HEK293T (cell line): ENCODE results near the gene GDF10.

Experiments used
- CTCF ChIA-PET: fragments of 350-600 bp; formaldehyde crosslinking; extraction: SDS; loops from one replicate; lab custom pipeline; 2021; ENCODE audit warnings: antibody characterized with exemption, inconsistent platforms; lab: Yijun Ruan, JAX
- POLR2A ChIA-PET: fragments of 350-600 bp; formaldehyde crosslinking; extraction: SDS; loops from one replicate; lab custom pipeline; 2020; ENCODE audit warnings: antibody characterized with exemption, inconsistent platforms; lab: Yijun Ruan, JAX
- DNase-seq: peaks from one replicate; pipeline ENCODE4 v3.0.0; 2012; ENCODE audit warnings: mixed read lengths; ENCODE audit errors: extremely low spot score
- ARNT ChIP-seq: fragments of 450-650 bp; IDR thresholded peaks from 2 replicates; pipeline ENCODE4 v1.6.1; 2017; ENCODE audit warnings: mild to moderate bottlenecking
- BHLHE40 ChIP-seq: fragments of 450-650 bp; IDR thresholded peaks from 2 replicates; pipeline ENCODE4 v1.6.1; 2016; ENCODE audit warnings: mild to moderate bottlenecking, moderate library complexity, borderline replicate concordance
- CTBP1 ChIP-seq: fragments of 450-650 bp; IDR thresholded peaks from 2 replicates; pipeline ENCODE4 v1.6.1; 2016; ENCODE audit warnings: borderline replicate concordance
- ELF4 ChIP-seq: fragments of 450-650 bp; IDR thresholded peaks from 2 replicates; pipeline ENCODE4 v1.6.1; 2017; ENCODE audit warnings: antibody characterized with exemption
- FOXA1 ChIP-seq: fragments of 450-650 bp; IDR thresholded peaks from 2 replicates; pipeline ENCODE4 v1.6.1; 2016; ENCODE audit warnings: mild to moderate bottlenecking
- FOXK2 ChIP-seq: fragments of 450-650 bp; IDR thresholded peaks from 2 replicates; pipeline ENCODE4 v1.6.1; 2016; ENCODE audit warnings: mild to moderate bottlenecking
- FOXM1 ChIP-seq: fragments of 450-650 bp; IDR thresholded peaks from 2 replicates; pipeline ENCODE4 v1.6.1; 2017; ENCODE audit warnings: mild to moderate bottlenecking, borderline replicate concordance
- HDGF ChIP-seq: fragments of 450-650 bp; IDR thresholded peaks from 2 replicates; pipeline ENCODE4 v1.6.1; 2017; ENCODE audit warnings: antibody characterized with exemption, borderline replicate concordance
- L3MBTL2 ChIP-seq: fragments of 450-650 bp; conservative IDR thresholded peaks from 2 replicates; pipeline ENCODE4 v1.6.1; 2016; ENCODE audit warnings: mild to moderate bottlenecking
- LEF1 ChIP-seq: fragments of 450-650 bp; IDR thresholded peaks from 2 replicates; pipeline ENCODE4 v1.6.1; 2017; ENCODE audit warnings: mild to moderate bottlenecking, borderline replicate concordance
- NFRKB ChIP-seq: fragments of 450-650 bp; IDR thresholded peaks from 2 replicates; pipeline ENCODE4 v1.6.1; 2016; ENCODE audit warnings: mild to moderate bottlenecking, moderate library complexity
- SP1 ChIP-seq: fragments of 450-650 bp; IDR thresholded peaks from 2 replicates; pipeline ENCODE4 v1.6.1; 2017
- SUZ12 ChIP-seq: fragments of 450-650 bp; IDR thresholded peaks from 2 replicates; pipeline ENCODE4 v1.6.1; 2016; ENCODE audit warnings: mild to moderate bottlenecking
- TARDBP ChIP-seq: fragments of 450-650 bp; IDR thresholded peaks from 2 replicates; pipeline ENCODE4 v1.6.1; 2016
- ZNF384 ChIP-seq: fragments of 450-650 bp; IDR thresholded peaks from 2 replicates; pipeline ENCODE4 v1.6.1; 2016
- TF ChIP-seq, protein P1 (sequence below): fragments of 450-650 bp; IDR thresholded peaks from 2 replicates; pipeline ENCODE4 v1.6.1; 2016

GDF10 gene

DNA sequence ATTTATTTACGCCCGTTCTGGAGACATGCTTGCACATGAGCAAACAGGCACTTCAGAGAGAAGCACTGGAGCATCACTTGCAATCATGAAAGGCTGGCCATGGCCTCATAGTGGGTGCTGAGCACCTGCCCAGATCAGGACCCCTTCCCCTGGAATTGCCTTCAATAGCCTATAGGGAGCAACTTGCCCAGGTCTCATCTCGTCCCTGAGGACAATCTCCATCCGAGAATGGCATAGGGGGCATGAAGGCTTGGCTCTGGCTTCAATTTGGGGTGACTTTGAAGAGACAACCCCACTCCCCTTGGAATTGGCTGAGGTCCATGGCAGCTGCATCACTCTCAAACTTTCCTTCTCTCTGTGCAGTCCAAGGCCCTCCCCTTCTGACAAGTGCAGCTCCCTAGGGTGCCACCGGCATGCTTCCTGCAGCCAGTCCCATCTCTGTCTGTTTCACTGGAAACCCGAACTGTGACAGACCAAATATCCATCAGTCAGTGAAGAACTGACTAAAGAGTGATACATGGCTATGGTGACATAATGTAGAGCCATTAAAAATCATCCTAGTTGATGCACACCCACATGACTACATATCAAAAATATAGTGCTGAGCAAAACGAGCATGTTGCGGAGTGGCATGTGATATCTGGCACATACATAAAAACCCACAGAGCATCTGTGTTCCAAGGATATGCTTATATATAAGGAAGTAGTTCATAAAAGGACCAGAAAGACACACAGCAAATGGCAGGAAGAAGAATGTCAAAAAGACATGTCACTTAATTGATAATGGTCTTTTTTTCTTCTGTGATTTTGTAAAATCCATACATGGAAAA is 34.7 kb downstream of the GDF10 start:
- no peak for DNase-seq
- ChIA-PET POLR2A (no interaction called here), CTCF (no interaction called here)
- TF ChIP-seq, protein P1, sequence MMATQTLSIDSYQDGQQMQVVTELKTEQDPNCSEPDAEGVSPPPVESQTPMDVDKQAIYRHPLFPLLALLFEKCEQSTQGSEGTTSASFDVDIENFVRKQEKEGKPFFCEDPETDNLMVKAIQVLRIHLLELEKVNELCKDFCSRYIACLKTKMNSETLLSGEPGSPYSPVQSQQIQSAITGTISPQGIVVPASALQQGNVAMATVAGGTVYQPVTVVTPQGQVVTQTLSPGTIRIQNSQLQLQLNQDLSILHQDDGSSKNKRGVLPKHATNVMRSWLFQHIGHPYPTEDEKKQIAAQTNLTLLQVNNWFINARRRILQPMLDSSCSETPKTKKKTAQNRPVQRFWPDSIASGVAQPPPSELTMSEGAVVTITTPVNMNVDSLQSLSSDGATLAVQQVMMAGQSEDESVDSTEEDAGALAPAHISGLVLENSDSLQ, result no peak
- TF ChIP-seq FOXK2, result no peak
- no peak for TF ChIP-seq NFRKB
- no peak for TF ChIP-seq CTBP1
- no peak for TF ChIP-seq ELF4
- TF ChIP-seq FOXM1, result no peak
- TF ChIP-seq TARDBP, result no peak
- no peak for TF ChIP-seq FOXA1
- TF ChIP-seq HDGF, result no peak
- TF ChIP-seq SP1, result no peak
- no peak for TF ChIP-seq L3MBTL2
- no peak for TF ChIP-seq BHLHE40
- TF ChIP-seq ZNF384, result no peak

DNA sequence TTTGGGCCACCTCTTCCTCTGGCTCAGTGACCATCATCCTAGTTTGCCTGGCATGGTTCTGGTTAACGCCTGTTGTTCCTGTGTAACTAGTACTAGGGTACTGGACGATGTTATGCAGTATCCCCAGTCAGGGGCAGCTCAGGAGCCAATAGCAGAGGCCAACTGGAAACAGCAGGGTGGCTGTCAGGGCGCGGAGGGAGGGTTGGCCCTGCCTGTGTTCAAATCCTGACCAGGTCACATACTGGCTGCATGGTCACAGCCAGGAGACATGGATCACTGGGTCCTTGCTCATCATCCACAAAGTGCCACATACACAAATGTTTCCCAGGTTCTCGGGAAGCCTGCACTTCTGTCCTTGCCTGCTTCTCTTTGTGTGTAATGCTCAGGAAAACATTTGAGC is 35.9 kb downstream of the GDF10 start:
- CTCF ChIA-PET, result no interaction called here

DNA sequence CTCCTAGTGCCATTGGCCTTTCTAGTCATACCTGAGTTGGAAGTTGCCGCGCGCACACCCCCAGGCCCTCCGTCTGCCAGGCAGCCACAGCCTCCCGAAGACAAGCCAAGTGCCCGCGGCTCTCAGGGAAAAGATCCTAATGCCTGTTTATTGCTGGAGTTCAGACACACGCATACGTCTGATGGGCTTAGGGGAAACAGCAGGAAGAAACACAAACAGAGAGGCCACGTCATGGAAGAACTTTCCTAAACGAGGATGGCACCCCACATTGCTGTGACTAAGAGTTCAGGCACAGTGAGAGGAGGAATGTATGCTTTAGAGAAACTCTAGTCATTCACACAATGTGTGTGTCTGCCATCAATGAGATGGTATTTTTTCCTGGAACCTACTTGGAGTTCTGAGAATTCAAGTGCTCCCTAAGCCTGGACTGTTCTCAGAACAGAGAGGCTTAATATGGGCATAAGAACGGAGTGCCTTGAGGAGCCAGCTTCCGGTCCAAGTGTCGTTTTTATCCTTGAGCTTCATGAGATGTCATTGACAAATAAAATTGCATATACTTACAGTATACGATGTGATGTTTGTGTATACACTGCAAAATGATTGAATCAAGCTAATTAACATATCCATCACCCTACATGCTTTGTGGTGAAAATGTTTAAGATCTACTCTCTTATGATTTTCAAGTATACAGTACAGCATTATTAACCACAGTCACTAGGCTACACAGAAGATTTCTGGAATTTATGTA is 36.6 kb downstream of the GDF10 start:
- ChIA-PET CTCF (no interaction called here), POLR2A (no interaction called here)
- DNase-seq, result no peak
- TF ChIP-seq, protein P1, result no peak
- TF ChIP-seq CTBP1, result no peak

More for the DNA sequence above, 35.9 kb downstream of the GDF10 start:
- POLR2A ChIA-PET, result no interaction called here
- TF ChIP-seq FOXK2 (no peak), ZNF384 (no peak), CTBP1 (no peak), LEF1 (no peak), FOXA1 (no peak), TARDBP (no peak), ELF4 (no peak), NFRKB (no peak), ARNT (no peak), HDGF (no peak), L3MBTL2 (no peak), FOXM1 (no peak), SUZ12 (no peak), SP1 (no peak), BHLHE40 (no peak)
- TF ChIP-seq, protein P1, result no peak
- no peak for DNase-seq

DNA sequence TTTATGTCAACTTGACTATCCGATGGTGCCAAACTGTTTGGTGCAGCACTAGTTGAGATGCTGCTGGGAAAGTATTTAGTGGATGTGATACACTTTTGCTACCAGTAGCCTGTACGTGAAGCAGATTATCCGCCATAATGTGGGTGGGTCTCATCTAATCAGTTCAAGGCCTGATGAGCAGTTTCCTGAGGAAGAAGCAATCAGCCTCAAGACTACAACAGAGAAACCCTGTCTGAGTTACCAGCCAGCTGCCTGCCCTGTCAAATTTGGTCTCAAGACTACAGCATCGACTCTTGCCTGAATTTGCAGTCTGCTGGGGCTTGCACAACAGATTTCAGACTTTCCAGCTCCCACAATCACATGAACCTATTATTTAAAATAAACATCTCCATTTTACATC is 37.3 kb downstream of the GDF10 start:
- POLR2A ChIA-PET, result no interaction called here
- no peak for TF ChIP-seq LEF1

DNA sequence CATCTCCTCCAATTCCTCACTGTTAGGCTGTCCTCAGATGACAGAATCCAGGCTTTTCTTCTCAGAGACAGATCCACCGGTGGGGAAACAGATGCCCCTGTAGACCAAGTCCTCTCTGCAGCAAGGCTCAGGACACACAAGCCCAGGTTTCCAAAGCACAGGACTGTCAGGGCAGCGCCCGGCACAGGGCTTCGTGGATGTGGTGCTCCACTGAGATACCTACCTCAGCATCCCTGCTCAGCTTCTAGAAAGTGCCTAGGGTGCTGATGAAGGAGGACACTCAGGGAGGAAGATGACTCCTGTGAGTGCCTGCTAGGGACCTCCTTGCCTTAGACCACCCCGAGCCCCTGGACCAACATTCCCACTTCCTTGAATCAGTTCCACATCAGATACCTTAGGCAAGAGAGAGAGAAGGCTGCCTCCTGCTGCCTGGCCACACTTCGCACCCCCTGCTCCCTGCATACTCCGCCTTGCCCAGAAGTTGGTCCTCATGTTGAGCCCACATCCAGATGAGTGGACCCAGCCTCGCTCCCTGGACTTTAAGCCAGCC is 39.3 kb downstream of the GDF10 start:
- ChIA-PET CTCF (interaction anchor here (0.7 to 1.3 kb wide), 2 partner anchors 11 to 67 kb away, joined by 3 to 5 read pairs; no protein-coding TSS in a partner anchor), POLR2A (interaction anchor here (1.2 kb wide), 1 partner anchor 45 kb away, joined by 3 read pairs; the partner anchor contains the start of gene ZNF488)
- TF ChIP-seq CTBP1 (no peak), ARNT (no peak), HDGF (no peak), L3MBTL2 (no peak), LEF1 (no peak), FOXA1 (no peak), SP1 (no peak), ELF4 (no peak), SUZ12 (no peak), BHLHE40 (no peak), TARDBP (no peak), NFRKB (no peak), FOXM1 (no peak), ZNF384 (no peak), FOXK2 (no peak)
- no peak for DNase-seq

More for the DNA sequence above, 37.3 kb downstream of the GDF10 start:
- DNase-seq, result no peak
- CTCF ChIA-PET, result no interaction called here
